Stomach (tissue), 9 donors: ENCODE data around the gene TRDN. TPM values are rescaled to one million over a fixed set of nuclear protein-coding genes. Genes with fewer than 3 reads are reported as not detected.

Experiments
- DNase-seq, 2 donors: peaks; one replicate each; pipeline versions ENCODE4 v3.0.0 to v3.0.0-alpha.2; 2013 to 2019
- H3K27ac ChIP-seq, 5 donors: fragments of 200-600 bp in 4 of 5; sonication (generic) in 4 of 5; one replicate each; pipeline ENCODE4 v1.5.1; 2013 to 2019; ENCODE audit warnings: mild to moderate bottlenecking in 1 of 5, moderate library complexity in 1 of 5
- H3K27me3 ChIP-seq, 3 donors: fragments of 200-600 bp; sonication (generic); one replicate each; pipeline ENCODE4 v1.5.1; 2017 to 2019; ENCODE audit warnings: mixed run types in 1 of 3
- H3K36me3 ChIP-seq, 4 donors: fragments of 200-600 bp; sonication (generic); 1 replicate in 3 of 4; 2 replicates in 1 of 4; pipeline ENCODE4 v1.5.1; 2016 to 2019
- H3K4me1 ChIP-seq, 4 donors: fragments of 200-600 bp; sonication (generic); one replicate each; pipeline ENCODE4 v1.5.1; 2016 to 2019
- H3K4me3 ChIP-seq, 4 donors: fragments of 200-600 bp; sonication (generic) in 3 of 4; one replicate each; pipeline ENCODE4 v1.5.1; 2016 to 2019; ENCODE audit warnings: mild to moderate bottlenecking in 1 of 4
- H3K9me3 ChIP-seq, 4 donors: fragments of 200-600 bp; sonication (generic); one replicate each; pipeline ENCODE4 v1.5.1; 2016 to 2019
- EP300 ChIP-seq: sonication (generic); formaldehyde crosslinking; IDR thresholded peaks from one replicate; pipeline ENCODE4 v1.6.1; 2017; ENCODE audit warnings: antibody characterized with exemption
- POLR2A ChIP-seq, 4 donors: fragments of 450-650 bp; IDR thresholded peaks; one replicate each; pipeline ENCODE4 v1.6.1; 2016; ENCODE audit warnings: antibody characterized with exemption in 4 of 4, control low read depth in 2 of 4, mild to moderate bottlenecking in 1 of 4, moderate library complexity in 1 of 4
- POLR2AphosphoS5 ChIP-seq, 3 donors: sonication (generic); formaldehyde crosslinking; IDR thresholded peaks; one replicate each; pipeline ENCODE4 v1.6.1; 2016; ENCODE audit warnings: antibody characterized with exemption in 3 of 3
- WGBS, 5 donors: extraction: QIAGEN DNeasy Blood & Tissue Kit in 3 of 5; methylation state at CpG; one replicate each; pipeline versions ENCODE4 v1.1.5 to v1.1.7; 2013 to 2018; 5-methylcytosine and 5-hydroxymethylcytosine counted together
- intact Hi-C: fragments of 100-400 bp; cut with DNase I; formaldehyde crosslinking; loops from one replicate; pipeline ENCODE4 v1.15.1; 2023; ENCODE audit warnings: low total_unique reads
- polyA plus RNA-seq, 3 donors: library from polyadenylated mRNA; stranded (reverse); fragments of 200-250 nt; gene quantifications; one replicate each; pipeline ENCODE4 v1.2.3, GENCODE V29; 2013
- total RNA-seq, 5 donors: library from RNA; depleted of rRNA; stranded (reverse); fragments of >200 nt; gene quantifications; one replicate each; pipeline versions ENCODE4 v1.1.0 to v1.2.3, GENCODE V29; 2014 to 2016
- TF ChIP-seq, protein P1 (sequence below), 7 experiments: fragments of 450-650 bp in 4 of 7; fragments of 200-600 bp in 3 of 7; sonication (generic) in 3 of 7; IDR thresholded peaks; one replicate each; pipeline ENCODE4 v1.5.1; 2016 to 2019; ENCODE audit warnings: antibody characterized with exemption in 7 of 7, control low read depth in 2 of 7, mild to moderate bottlenecking in 1 of 7
- donor health status: healthy with polysubstance abuse.
- donor health status: Bipolar disorder and iron deficiency.
- donor health status: healthy.

The TRDN gene
- total and polyA plus RNA-seq, 8 donors: 0.18 to 2.4 TPM; not detected in 6

DNA sequence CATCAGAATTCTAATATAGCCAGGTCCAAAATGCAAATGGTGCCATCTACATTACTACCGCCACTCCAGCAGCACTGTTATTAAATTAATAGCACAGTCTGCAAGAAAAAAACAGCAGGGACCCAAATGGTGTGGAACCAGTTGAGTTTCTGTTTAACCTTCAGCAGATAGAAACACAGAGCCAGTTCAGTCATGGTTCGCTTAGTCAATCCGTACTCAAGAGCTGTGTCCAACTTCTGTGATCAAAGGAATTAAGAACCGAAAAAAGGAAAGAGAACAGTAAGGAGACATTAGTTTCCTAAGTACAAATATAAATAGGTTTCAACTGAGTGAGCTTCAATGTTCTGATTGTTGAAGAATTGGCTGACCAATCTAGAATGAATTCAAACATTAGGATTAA lies 107.7 kb downstream of the TRDN start:
- no peak for DNase-seq
- Histone ChIP-seq H3K27me3 (no peaks in the 10 kb centered on the region), H3K4me3 (no peak overlapping the region), H3K27ac (no peak overlapping the region), H3K4me1 (no peaks in the 10 kb centered on the region), H3K36me3 (no peaks in the 10 kb centered on the region), H3K9me3 (no peaks in the 10 kb centered on the region)
- intact Hi-C loops: no loop called here
- TF ChIP-seq, protein P1, sequence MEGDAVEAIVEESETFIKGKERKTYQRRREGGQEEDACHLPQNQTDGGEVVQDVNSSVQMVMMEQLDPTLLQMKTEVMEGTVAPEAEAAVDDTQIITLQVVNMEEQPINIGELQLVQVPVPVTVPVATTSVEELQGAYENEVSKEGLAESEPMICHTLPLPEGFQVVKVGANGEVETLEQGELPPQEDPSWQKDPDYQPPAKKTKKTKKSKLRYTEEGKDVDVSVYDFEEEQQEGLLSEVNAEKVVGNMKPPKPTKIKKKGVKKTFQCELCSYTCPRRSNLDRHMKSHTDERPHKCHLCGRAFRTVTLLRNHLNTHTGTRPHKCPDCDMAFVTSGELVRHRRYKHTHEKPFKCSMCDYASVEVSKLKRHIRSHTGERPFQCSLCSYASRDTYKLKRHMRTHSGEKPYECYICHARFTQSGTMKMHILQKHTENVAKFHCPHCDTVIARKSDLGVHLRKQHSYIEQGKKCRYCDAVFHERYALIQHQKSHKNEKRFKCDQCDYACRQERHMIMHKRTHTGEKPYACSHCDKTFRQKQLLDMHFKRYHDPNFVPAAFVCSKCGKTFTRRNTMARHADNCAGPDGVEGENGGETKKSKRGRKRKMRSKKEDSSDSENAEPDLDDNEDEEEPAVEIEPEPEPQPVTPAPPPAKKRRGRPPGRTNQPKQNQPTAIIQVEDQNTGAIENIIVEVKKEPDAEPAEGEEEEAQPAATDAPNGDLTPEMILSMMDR (IDR thresholded peaks at IDR 0.05): no peak
- TF ChIP-seq POLR2A (IDR thresholded peaks at IDR 0.05) (no peak), POLR2AphosphoS5 (IDR thresholded peaks at IDR 0.05) (no peak), EP300 (no peak)
- 73 to 93% (median 86%) methylated on average over 4 of the region's 4 CpGs for WGBS, 5 donors

DNA sequence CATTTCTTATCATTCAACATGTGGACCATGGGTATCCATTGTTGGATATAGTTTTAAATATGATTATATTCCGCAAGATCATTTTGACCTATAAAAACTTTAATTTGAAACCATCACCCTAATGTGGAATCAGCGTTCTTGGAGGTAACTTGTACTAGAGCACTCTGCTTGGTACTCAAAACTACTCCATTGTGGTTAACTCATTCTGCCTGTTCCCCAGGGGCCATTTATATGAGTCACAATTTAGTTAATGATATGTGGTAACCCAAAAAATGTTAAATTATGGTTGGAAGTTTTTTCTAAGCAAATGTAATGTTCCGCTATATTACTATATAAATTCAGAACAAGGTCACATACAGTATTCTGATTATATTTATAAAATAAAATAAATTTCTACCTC lies 109.3 kb downstream of the TRDN start:
- Histone ChIP-seq H3K4me1 (no peaks in the 10 kb centered on the region), H3K9me3 (no peaks in the 10 kb centered on the region), H3K27me3 (no peaks in the 10 kb centered on the region), H3K36me3 (no peaks in the 10 kb centered on the region), H3K27ac (no peak overlapping the region), H3K4me3 (no peak overlapping the region)
- 64 to 93% (median 82%) methylated on average over 3 of the region's 3 CpGs for WGBS, 5 donors
- intact Hi-C loops: no loop called here
- no peak for DNase-seq
- TF ChIP-seq, protein P1 (IDR thresholded peaks at IDR 0.05): no peak
- no peak for TF ChIP-seq EP300
- TF ChIP-seq POLR2AphosphoS5 (IDR thresholded peaks at IDR 0.05): no peak
- no peak for TF ChIP-seq POLR2A (IDR thresholded peaks at IDR 0.05)

DNA sequence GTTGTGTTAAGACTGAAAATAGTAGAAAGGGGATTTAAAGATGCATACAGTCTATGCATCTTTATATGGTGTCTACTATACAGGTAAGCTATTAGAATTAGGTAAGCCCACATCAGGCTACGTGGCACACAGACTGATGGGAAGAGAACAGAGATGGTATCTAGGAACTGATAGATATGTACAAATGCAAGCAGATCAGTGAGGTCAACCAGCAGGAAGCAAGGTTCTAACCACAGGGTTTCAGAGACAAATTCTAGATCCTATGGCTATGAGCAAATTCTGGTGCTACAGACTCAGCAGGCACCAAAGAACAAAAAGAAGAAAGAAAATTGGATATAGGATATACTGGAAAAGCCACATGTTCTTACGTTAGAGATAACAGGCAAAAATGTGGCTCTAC lies 110.6 kb downstream of the TRDN start:
- intact Hi-C loops: no loop called here
- 65 to 89% (median 81%) methylated on average over 2 of the region's 2 CpGs for WGBS, 5 donors
- H3K4me1 ChIP-seq: no peaks in the 10 kb centered on the region
- H3K9me3 ChIP-seq: no peaks in the 10 kb centered on the region
- H3K36me3 ChIP-seq: no peaks in the 10 kb centered on the region
- no peak for TF ChIP-seq POLR2A (IDR thresholded peaks at IDR 0.05)
- no peak for TF ChIP-seq POLR2AphosphoS5 (IDR thresholded peaks at IDR 0.05)
- no peak for TF ChIP-seq EP300
- TF ChIP-seq, protein P1 (IDR thresholded peaks at IDR 0.05): no peak
- no peak for DNase-seq
- H3K27ac ChIP-seq: no peak overlapping the region
- H3K4me3 ChIP-seq: no peak overlapping the region
- no peaks in the 10 kb centered on the region for H3K27me3 ChIP-seq

DNA sequence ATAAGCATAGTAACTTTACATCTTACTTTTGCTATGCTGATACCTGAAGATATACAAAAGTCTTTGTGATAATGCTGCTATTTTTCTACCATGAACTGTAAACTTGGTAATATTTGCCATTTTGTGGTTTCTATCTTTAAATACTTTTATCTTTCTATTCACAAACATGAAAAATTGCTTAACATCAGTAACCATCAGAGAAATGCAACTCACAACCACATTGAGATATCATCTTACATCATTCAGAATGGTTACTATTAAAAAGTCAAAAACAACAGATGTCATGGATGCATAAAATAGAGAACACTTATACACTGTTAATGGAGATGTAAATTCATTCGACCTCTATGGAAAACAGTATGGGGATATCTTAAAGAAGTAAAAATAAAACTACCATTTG lies 112.0 kb downstream of the TRDN start:
- intact Hi-C loops: no loop called here
- no peak for DNase-seq
- Histone ChIP-seq H3K4me3 (no peak overlapping the region), H3K27ac (no peak overlapping the region), H3K27me3 (no peaks in the 10 kb centered on the region), H3K4me1 (no peaks in the 10 kb centered on the region), H3K9me3 (no peaks in the 10 kb centered on the region), H3K36me3 (no peaks in the 10 kb centered on the region)
- 63 to 89% (median 83%) methylated on average over 1 of the region's 1 CpG for WGBS, 5 donors
- TF ChIP-seq, protein P1 (IDR thresholded peaks at IDR 0.05): no peak
- TF ChIP-seq POLR2AphosphoS5 (IDR thresholded peaks at IDR 0.05) (no peak), EP300 (no peak), POLR2A (IDR thresholded peaks at IDR 0.05) (no peak)
